Body of pancreas (tissue), 4 donors: ENCODE results near the gene OLIG1. TPM values are rescaled to one million over a fixed set of nuclear protein-coding genes. Genes with fewer than 3 reads are reported as not detected.

Experiments
- ATAC-seq: fragments of 150-250 bp; one replicate; pipeline ENCODE4 v1.9.1; 2016
- DNase-seq, 4 donors: peaks; one replicate each; pipeline ENCODE4 v3.0.0-alpha.2; 2019
- H3K27ac ChIP-seq, 4 donors: fragments of 200-600 bp; sonication (generic); 1 replicate in 3 of 4; 2 replicates in 1 of 4; pipeline versions ENCODE4 v1.5.1 to v1.6.1; 2016 to 2019; ENCODE audit warnings: mild to moderate bottlenecking in 1 of 4, mixed read lengths in 1 of 4, moderate library complexity in 1 of 4
- H3K27me3 ChIP-seq, 2 donors: fragments of 200-600 bp; sonication (generic); one replicate each; pipeline ENCODE4 v1.6.0; 2016; ENCODE audit warnings: mild to moderate bottlenecking in 1 of 2
- H3K36me3 ChIP-seq, 2 donors: fragments of 200-600 bp; sonication (generic); replicated peaks in 1 of 2; 2 replicates each; pipeline ENCODE4 v1.5.1; 2016; ENCODE audit warnings: low read depth in 2 of 2; ENCODE audit not compliant: insufficient read depth in 1 of 2
- H3K4me1 ChIP-seq: fragments of 200-600 bp; sonication (generic); one replicate; pipeline ENCODE4 v1.6.0; 2016
- H3K4me3 ChIP-seq, 2 donors: fragments of 200-600 bp; sonication (generic); 1 replicate in 1 of 2; 2 replicates in 1 of 2; pipeline ENCODE4 v1.5.1; 2016 to 2019
- H3K9me3 ChIP-seq, 3 donors: fragments of 200-600 bp; sonication (generic); 1 replicate in 2 of 3; 2 replicates in 1 of 3; pipeline ENCODE4 v1.5.1; 2016
- CTCF ChIP-seq, 7 experiments: fragments of 450-650 bp in 4 of 7; fragments of 200-600 bp in 3 of 7; sonication (generic) in 3 of 7; IDR thresholded peaks; one replicate each; pipeline ENCODE4 v1.5.1; 2016 to 2019; ENCODE audit warnings: antibody characterized with exemption in 7 of 7
- POLR2A ChIP-seq, 3 donors: fragments of 450-650 bp; IDR thresholded peaks; one replicate each; pipeline ENCODE4 v1.6.1; 2016; ENCODE audit warnings: antibody characterized with exemption in 3 of 3, mild to moderate bottlenecking in 2 of 3
- WGBS, 2 donors: methylation state at CpG; one replicate each; pipeline ENCODE4 v1.1.5; 2017; 5-methylcytosine and 5-hydroxymethylcytosine counted together
- intact Hi-C: fragments of 100-400 bp; cut with DNase I; formaldehyde crosslinking; loops from one replicate; pipeline ENCODE4 v1.15.1; 2023
- total RNA-seq, 2 donors: library from RNA; depleted of rRNA; stranded (reverse); fragments of >200 nt; gene quantifications; one replicate each; pipeline ENCODE4 v1.1.0, GENCODE V29; 2016

OLIG1 gene
- total RNA-seq, 2 donors from 2014 or later, result not detected

GRCh38 chr21:33022489-33022827 is 47.5 kb upstream of the OLIG1 start:
- peaks cover 33% of the 10 kb centered on the region for H3K4me1 ChIP-seq
- H3K36me3 ChIP-seq, result no peaks in the 10 kb centered on the region

GRCh38 chr21:33022828-33023573 is 46.9 kb upstream of the OLIG1 start:
- DNase-seq (no peak), ATAC-seq (no peak)
- Histone ChIP-seq H3K27ac (no peak overlapping the region), H3K4me1 (peaks cover 33% of the 10 kb centered on the region), H3K4me3 (no peak overlapping the region), H3K27me3 (peaks cover 0 to 41% of the 10 kb centered on the region in 2 donors), H3K36me3 (no peaks in the 10 kb centered on the region), H3K9me3 (no peaks in the 10 kb centered on the region)
- intact Hi-C loops, result no loop called here
- 1 to 3% methylated on average over 13 to 48 of the region's 52 CpGs for WGBS, 2 donors
- no peak for TF ChIP-seq POLR2A (IDR thresholded peaks at IDR 0.05)
- no peak for TF ChIP-seq CTCF (IDR thresholded peaks at IDR 0.05)

More at GRCh38 chr21:33022489-33022827, 47.5 kb upstream of the OLIG1 start:
- TF ChIP-seq CTCF (IDR thresholded peaks at IDR 0.05) (no peak), POLR2A (IDR thresholded peaks at IDR 0.05) (no peak)
- H3K27me3 ChIP-seq, result peaks cover 0 to 38% of the 10 kb centered on the region in 2 donors
- DNase-seq, result no peak
- 3 to 4% methylated on average over 16 to 17 of the region's 17 CpGs for WGBS, 2 donors
- no peak overlapping the region for H3K4me3 ChIP-seq
- no peak overlapping the region for H3K27ac ChIP-seq
- ATAC-seq, result no peak
- intact Hi-C loops, result no loop called here
- no peaks in the 10 kb centered on the region for H3K9me3 ChIP-seq

GRCh38 chr21:33023574-33024200 is 46.3 kb upstream of the OLIG1 start:
- intact Hi-C loops, result no loop called here
- ATAC-seq, result no peak
- Histone ChIP-seq H3K36me3 (no peaks in the 10 kb centered on the region), H3K27me3 (peaks cover 0 to 48% of the 10 kb centered on the region in 2 donors), H3K4me1 (peaks cover 40% of the 10 kb centered on the region), H3K4me3 (no peak overlapping the region), H3K27ac (no peak overlapping the region), H3K9me3 (no peaks in the 10 kb centered on the region)
- DNase-seq, result no peak
- 2 to 3% methylated on average over 28 to 48 of the region's 49 CpGs for WGBS, 2 donors
- TF ChIP-seq POLR2A (IDR thresholded peaks at IDR 0.05) (no peak), CTCF (IDR thresholded peaks at IDR 0.05) (no peak)

- H3K36me3 ChIP-seq, result no peaks in the 10 kb centered on the region
- ATAC-seq, result no peak
- no peak overlapping the region for H3K27ac ChIP-seq
- peaks cover 47% of the 10 kb centered on the region for H3K4me1 ChIP-seq
- intact Hi-C loops, result no loop called here
- H3K4me3 ChIP-seq, result no peak overlapping the region
- WGBS, 2 donors, result 4 to 5% methylated on average over 28 to 40 of the region's 40 CpGs
- peaks cover 0 to 54% of the 10 kb centered on the region in 2 donors for H3K27me3 ChIP-seq
- H3K9me3 ChIP-seq, result no peaks in the 10 kb centered on the region
- TF ChIP-seq POLR2A (IDR thresholded peaks at IDR 0.05) (no peak), CTCF (IDR thresholded peaks at IDR 0.05) (no peak)
- no peak for DNase-seq
Observed at GRCh38 chr21:33024201-33025103, 45.5 kb upstream of the OLIG1 start.
